Smooth muscle cell of the coronary artery (primary cell): ENCODE measurements around the gene RALBP1. TPM values are rescaled to one million over a fixed set of nuclear protein-coding genes. Genes with fewer than 3 reads are reported as not detected.

Experiments used
- total RNA-seq: library from RNA; depleted of rRNA; stranded (reverse); fragments of >200 nt; gene quantifications from 2 replicates; pipeline ENCODE4 v1.2.3, GENCODE V29; 2014; ENCODE audit warnings: low replicate concordance

RALBP1 gene
- total RNA-seq = 42.1 and 60.5 TPM in 2 replicates

DNA sequence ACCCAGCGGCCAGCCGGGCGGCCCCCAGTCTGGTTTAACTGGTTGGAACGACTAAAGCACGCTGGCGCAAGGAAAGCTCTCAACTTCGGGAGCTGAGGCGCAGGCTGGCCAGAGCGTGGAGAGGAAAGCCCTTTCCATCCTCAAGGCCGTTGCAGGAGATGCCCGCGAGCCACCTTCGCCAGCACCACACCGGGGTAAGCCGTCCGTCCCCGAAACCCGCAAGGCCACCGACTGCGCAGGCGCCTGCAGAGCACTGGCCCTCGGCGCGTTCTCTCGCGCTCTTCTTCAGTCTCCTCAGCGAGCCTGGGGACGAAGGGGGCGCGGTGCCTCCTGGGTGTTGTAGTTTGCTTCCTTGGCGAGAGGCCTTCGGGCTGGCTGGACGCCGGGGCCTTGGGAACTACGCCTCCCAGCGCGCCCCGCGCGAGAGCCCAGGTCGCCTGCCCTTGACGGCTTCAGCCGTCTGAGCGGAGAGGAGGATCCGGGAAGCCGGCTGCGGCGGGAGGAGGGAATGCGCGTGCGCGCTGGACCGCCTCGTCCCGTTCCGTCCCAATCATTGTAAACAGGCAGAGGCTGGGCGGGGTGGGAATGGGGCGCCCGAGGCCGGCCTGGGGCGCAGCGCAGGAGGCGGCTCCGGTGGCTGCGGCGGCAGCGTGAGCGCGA is at the start of gene RALBP1:
TSS of gene RALBP1 (plus strand) at position 531 of the 660 bp plus-strand sequence. CDS start 37,533 bp downstream, outside the sequence.

Other genes starting within 250 kb of the RALBP1 start
- 82.0 and 147 TPM in 2 replicates for gene TWSG1, start 140.7 kb upstream of the RALBP1 start, total RNA-seq
- gene PPP4R1, start 139.0 kb downstream of the RALBP1 start, total RNA-seq = 77.9 and 159 TPM in 2 replicates
- gene RAB31, start 232.8 kb downstream of the RALBP1 start, total RNA-seq = 54.3 and 72.1 TPM in 2 replicates